ENCODE data around the gene RBM20. TPM values are rescaled to one million over a fixed set of nuclear protein-coding genes. Genes with fewer than 3 reads are reported as not detected.

Gene RBM20
- total and polyA plus RNA-seq, 2 experiments from 2014 or later, result 0.05 to 0.17 TPM

DNA sequence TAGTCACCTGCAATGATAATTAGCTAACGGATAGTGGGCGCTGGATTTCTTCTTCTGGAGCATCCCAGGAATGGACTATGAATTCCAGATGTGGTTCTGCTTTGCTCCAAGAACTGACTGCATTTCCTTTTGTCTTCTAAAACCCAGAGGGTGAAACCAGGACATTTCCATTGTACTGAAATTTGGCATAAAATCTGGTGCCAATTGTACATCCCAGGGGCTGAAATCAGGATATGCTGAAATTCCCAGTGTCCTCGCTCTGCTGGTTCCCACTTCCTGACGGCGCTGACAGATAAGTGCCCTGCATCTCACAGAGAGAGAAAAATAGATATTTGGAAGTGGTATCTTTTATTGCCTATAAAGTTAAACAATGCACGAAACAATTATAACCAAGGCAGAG lies 31.9 kb downstream of the RBM20 start:
- Mint-ChIP-seq H3K9me3 (no peaks in the 10 kb centered on the region), H3K4me3 (no peak overlapping the region), H3K4me1 (peaks cover 16% of the 10 kb centered on the region), H3K27me3 (ENCODE audit: insufficient read depth, low read depth, poor library complexity) (peaks cover 7% of the 10 kb centered on the region), H3K27ac (no peak overlapping the region), H3K36me3 (ENCODE audit: low read depth) (no peaks in the 10 kb centered on the region)
- Histone ChIP-seq H3K4me2 (no peak overlapping the region), H3K27me3 (ENCODE audit: insufficient read depth) (peaks cover 35% of the 10 kb centered on the region), H4K20me1 (replicated peaks; ENCODE audit: insufficient read depth) (no peaks in the 10 kb centered on the region), H3K27ac (ENCODE audit: low read depth) (no peak overlapping the region), H2AFZ (no peak overlapping the region), H3K79me2 (replicated peaks; ENCODE audit: insufficient read depth) (no peaks in the 10 kb centered on the region), H3K4me3 (no peak overlapping the region), H3K9me2 (ENCODE audit: insufficient read depth) (no peaks in the 10 kb centered on the region), H3K4me1 (ENCODE audit: insufficient read depth) (peaks cover 5% of the 10 kb centered on the region; the same call in 1 of the 2 replicates), H3K36me3 (ENCODE audit: insufficient read depth) (no peaks in the 10 kb centered on the region), H3F3A (replicated peaks; ENCODE audit: low read depth) (no peaks in the 10 kb centered on the region)
- ATAC-seq (no peak), DNase-seq (ENCODE audit: low spot score) (no peak)
- TF ChIP-seq, protein P1, sequence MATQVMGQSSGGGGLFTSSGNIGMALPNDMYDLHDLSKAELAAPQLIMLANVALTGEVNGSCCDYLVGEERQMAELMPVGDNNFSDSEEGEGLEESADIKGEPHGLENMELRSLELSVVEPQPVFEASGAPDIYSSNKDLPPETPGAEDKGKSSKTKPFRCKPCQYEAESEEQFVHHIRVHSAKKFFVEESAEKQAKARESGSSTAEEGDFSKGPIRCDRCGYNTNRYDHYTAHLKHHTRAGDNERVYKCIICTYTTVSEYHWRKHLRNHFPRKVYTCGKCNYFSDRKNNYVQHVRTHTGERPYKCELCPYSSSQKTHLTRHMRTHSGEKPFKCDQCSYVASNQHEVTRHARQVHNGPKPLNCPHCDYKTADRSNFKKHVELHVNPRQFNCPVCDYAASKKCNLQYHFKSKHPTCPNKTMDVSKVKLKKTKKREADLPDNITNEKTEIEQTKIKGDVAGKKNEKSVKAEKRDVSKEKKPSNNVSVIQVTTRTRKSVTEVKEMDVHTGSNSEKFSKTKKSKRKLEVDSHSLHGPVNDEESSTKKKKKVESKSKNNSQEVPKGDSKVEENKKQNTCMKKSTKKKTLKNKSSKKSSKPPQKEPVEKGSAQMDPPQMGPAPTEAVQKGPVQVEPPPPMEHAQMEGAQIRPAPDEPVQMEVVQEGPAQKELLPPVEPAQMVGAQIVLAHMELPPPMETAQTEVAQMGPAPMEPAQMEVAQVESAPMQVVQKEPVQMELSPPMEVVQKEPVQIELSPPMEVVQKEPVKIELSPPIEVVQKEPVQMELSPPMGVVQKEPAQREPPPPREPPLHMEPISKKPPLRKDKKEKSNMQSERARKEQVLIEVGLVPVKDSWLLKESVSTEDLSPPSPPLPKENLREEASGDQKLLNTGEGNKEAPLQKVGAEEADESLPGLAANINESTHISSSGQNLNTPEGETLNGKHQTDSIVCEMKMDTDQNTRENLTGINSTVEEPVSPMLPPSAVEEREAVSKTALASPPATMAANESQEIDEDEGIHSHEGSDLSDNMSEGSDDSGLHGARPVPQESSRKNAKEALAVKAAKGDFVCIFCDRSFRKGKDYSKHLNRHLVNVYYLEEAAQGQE (IDR thresholded peaks at IDR 0.05; ENCODE audit: unreplicated experiment), result no peak
- no peak for TF ChIP-seq STAT1 (IDR thresholded peaks at IDR 0.05; ENCODE audit: unreplicated experiment)
- TF ChIP-seq EZH2phosphoT487 (IDR thresholded peaks at IDR 0.05; ENCODE audit: unreplicated experiment), result no peak
- TF ChIP-seq EZH2 (IDR thresholded peaks at IDR 0.05; ENCODE audit: low read depth, unreplicated experiment), result no peak
- TF ChIP-seq, protein P2, sequence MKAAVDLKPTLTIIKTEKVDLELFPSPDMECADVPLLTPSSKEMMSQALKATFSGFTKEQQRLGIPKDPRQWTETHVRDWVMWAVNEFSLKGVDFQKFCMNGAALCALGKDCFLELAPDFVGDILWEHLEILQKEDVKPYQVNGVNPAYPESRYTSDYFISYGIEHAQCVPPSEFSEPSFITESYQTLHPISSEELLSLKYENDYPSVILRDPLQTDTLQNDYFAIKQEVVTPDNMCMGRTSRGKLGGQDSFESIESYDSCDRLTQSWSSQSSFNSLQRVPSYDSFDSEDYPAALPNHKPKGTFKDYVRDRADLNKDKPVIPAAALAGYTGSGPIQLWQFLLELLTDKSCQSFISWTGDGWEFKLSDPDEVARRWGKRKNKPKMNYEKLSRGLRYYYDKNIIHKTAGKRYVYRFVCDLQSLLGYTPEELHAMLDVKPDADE (IDR thresholded peaks at IDR 0.05), result no peak
- TF ChIP-seq JUNB (IDR thresholded peaks at IDR 0.05; ENCODE audit: unreplicated experiment), result no peak
- TF ChIP-seq ZNF114 (CRISPR knock-in tag; IDR thresholded peaks at IDR 0.05), result no peak
- no peak for TF ChIP-seq CREB1 (CRISPR knock-in tag; IDR thresholded peaks at IDR 0.05; ENCODE audit: low read depth)
- TF ChIP-seq, protein P3, sequence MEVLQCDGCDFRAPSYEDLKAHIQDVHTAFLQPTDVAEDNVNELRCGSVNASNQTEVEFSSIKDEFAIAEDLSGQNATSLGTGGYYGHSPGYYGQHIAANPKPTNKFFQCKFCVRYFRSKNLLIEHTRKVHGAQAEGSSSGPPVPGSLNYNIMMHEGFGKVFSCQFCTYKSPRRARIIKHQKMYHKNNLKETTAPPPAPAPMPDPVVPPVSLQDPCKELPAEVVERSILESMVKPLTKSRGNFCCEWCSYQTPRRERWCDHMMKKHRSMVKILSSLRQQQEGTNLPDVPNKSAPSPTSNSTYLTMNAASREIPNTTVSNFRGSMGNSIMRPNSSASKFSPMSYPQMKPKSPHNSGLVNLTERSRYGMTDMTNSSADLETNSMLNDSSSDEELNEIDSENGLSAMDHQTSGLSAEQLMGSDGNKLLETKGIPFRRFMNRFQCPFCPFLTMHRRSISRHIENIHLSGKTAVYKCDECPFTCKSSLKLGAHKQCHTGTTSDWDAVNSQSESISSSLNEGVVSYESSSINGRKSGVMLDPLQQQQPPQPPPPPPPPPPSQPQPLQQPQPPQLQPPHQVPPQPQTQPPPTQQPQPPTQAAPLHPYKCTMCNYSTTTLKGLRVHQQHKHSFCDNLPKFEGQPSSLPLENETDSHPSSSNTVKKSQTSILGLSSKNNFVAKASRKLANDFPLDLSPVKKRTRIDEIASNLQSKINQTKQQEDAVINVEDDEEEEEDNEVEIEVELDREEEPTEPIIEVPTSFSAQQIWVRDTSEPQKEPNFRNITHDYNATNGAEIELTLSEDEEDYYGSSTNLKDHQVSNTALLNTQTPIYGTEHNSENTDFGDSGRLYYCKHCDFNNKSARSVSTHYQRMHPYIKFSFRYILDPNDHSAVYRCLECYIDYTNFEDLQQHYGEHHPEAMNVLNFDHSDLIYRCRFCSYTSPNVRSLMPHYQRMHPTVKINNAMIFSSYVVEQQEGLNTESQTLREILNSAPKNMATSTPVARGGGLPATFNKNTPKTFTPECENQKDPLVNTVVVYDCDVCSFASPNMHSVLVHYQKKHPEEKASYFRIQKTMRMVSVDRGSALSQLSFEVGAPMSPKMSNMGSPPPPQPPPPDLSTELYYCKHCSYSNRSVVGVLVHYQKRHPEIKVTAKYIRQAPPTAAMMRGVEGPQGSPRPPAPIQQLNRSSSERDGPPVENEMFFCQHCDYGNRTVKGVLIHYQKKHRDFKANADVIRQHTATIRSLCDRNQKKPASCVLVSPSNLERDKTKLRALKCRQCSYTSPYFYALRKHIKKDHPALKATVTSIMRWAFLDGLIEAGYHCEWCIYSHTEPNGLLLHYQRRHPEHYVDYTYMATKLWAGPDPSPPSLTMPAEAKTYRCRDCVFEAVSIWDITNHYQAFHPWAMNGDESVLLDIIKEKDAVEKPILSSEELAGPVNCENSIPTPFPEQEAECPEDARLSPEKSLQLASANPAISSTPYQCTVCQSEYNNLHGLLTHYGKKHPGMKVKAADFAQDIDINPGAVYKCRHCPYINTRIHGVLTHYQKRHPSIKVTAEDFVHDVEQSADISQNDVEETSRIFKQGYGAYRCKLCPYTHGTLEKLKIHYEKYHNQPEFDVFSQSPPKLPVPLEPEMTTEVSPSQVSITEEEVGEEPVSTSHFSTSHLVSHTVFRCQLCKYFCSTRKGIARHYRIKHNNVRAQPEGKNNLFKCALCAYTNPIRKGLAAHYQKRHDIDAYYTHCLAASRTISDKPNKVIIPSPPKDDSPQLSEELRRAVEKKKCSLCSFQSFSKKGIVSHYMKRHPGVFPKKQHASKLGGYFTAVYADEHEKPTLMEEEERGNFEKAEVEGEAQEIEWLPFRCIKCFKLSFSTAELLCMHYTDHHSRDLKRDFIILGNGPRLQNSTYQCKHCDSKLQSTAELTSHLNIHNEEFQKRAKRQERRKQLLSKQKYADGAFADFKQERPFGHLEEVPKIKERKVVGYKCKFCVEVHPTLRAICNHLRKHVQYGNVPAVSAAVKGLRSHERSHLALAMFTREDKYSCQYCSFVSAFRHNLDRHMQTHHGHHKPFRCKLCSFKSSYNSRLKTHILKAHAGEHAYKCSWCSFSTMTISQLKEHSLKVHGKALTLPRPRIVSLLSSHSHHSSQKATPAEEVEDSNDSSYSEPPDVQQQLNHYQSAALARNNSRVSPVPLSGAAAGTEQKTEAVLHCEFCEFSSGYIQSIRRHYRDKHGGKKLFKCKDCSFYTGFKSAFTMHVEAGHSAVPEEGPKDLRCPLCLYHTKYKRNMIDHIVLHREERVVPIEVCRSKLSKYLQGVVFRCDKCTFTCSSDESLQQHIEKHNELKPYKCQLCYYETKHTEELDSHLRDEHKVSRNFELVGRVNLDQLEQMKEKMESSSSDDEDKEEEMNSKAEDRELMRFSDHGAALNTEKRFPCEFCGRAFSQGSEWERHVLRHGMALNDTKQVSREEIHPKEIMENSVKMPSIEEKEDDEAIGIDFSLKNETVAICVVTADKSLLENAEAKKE (CRISPR knock-in tag; IDR thresholded peaks at IDR 0.05), result no peak
- TF ChIP-seq POLR2AphosphoS5 (IDR thresholded peaks at IDR 0.05; ENCODE audit: low read depth), result no peak
- TF ChIP-seq, protein P4, sequence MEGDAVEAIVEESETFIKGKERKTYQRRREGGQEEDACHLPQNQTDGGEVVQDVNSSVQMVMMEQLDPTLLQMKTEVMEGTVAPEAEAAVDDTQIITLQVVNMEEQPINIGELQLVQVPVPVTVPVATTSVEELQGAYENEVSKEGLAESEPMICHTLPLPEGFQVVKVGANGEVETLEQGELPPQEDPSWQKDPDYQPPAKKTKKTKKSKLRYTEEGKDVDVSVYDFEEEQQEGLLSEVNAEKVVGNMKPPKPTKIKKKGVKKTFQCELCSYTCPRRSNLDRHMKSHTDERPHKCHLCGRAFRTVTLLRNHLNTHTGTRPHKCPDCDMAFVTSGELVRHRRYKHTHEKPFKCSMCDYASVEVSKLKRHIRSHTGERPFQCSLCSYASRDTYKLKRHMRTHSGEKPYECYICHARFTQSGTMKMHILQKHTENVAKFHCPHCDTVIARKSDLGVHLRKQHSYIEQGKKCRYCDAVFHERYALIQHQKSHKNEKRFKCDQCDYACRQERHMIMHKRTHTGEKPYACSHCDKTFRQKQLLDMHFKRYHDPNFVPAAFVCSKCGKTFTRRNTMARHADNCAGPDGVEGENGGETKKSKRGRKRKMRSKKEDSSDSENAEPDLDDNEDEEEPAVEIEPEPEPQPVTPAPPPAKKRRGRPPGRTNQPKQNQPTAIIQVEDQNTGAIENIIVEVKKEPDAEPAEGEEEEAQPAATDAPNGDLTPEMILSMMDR (conservative IDR thresholded peaks at IDR 0.05; ENCODE audit: low read depth in 2 of 2), result no peak
- no peak for TF ChIP-seq NANOG (IDR thresholded peaks at IDR 0.05; ENCODE audit: borderline replicate concordance)
- TF ChIP-seq ZNF331 (CRISPR knock-in tag; IDR thresholded peaks at IDR 0.05; ENCODE audit: low read depth), result no peak

All from GM23338 (cell line).